ENCODE data around the gene ZFAND3. TPM values are rescaled to one million over a fixed set of nuclear protein-coding genes. Genes with fewer than 3 reads are reported as not detected.

ZFAND3 gene
- total and polyA plus RNA-seq, 2 of the 4 experiments (the other 2 are of a cell fraction) = 10.9 to 26.7 TPM

- dilution Hi-C loops (cut with HindIII; ENCODE audit: low sequenced_read_pairs, unreplicated experiment) = no loop called here
- POLR2A ChIA-PET (ENCODE audit: unreplicated experiment) = no interaction called here
- ATAC-seq (ENCODE audit: low read depth) (no peak), DNase-seq (no peak)
- H2AFZ ChIP-seq (replicated peaks; ENCODE audit: low read length, poor library complexity) = no peak overlapping the region
- H2BK5ac ChIP-seq (ENCODE audit: low read depth, low read length, poor library complexity, severe bottlenecking) = no peak overlapping the region
- no peak overlapping the region for H4K91ac ChIP-seq (ENCODE audit: insufficient read depth, low read depth, low read length)
- no peak overlapping the region for H2BK20ac ChIP-seq (ENCODE audit: low read depth, low read length)
- in situ Hi-C loops (cut with MboI; ENCODE audit: low sequenced_read_pairs) = no loop called here
- peaks cover 2% of the 10 kb centered on the region for H3K9me3 ChIP-seq (ENCODE audit: control insufficient read depth, insufficient read depth, low read length)
- no peak overlapping the region for H4K8ac ChIP-seq (ENCODE audit: low read depth in 2 of 2, low read length in 2 of 2)
- intact Hi-C loops (cut with micrococcal nuclease) = no loop called here
- TF ChIP-seq USF2 (IDR thresholded peaks at IDR 0.05; ENCODE audit: low read depth, low read length) = no peak
- peak; percentile 43; the same call in 1 of the 2 replicates for TF ChIP-seq CEBPB (IDR thresholded peaks at IDR 0.05; ENCODE audit: low read depth, low read length)
- H3K4me2 ChIP-seq (ENCODE audit: low read depth, low read length) = no peak overlapping the region
- no peak overlapping the region for H2BK15ac ChIP-seq (ENCODE audit: low read depth, low read length)
- H3K56ac ChIP-seq (ENCODE audit: extremely low read depth, insufficient read depth, low read length) = no peak overlapping the region
- H3K27ac ChIP-seq (ENCODE audit: insufficient read depth, low read length) = no peak overlapping the region; the same call in 1 of the 2 replicates
- H4K20me1 ChIP-seq (ENCODE audit: insufficient read depth, low read length) = peaks cover 64% of the 10 kb centered on the region
- 0 out of 2 replicates have a peak, but pooled peaks cover 2% of the 10 kb centered on the region for H3K36me3 ChIP-seq (ENCODE audit: control insufficient read depth, insufficient read depth, low read length)
- H3K23ac ChIP-seq (ENCODE audit: low read depth, low read length) = no peak overlapping the region
- H2AK5ac ChIP-seq (ENCODE audit: low read depth, low read length) = no peak overlapping the region
- BruUV-seq (replicated peaks) = no TSS peak
- no peak overlapping the region for H3K9ac ChIP-seq (ENCODE audit: low read depth, low read length)
- no peaks in the 10 kb centered on the region for H3K27me3 ChIP-seq (ENCODE audit: control insufficient read depth, insufficient read depth, low read length)
- H2BK120ac ChIP-seq (ENCODE audit: low read depth, low read length) = no peak overlapping the region
- WGBS, 2 experiments (ENCODE audit: extremely low coverage in 2 of 2, insufficient read length in 1 of 2) = no CpG with 5 or more reads among the region's 1 CpG
- CTCF ChIA-PET = interaction anchor here (1.0 kb wide), 1 partner anchor 268 kb away, joined by 3 read pairs; no protein-coding TSS in a partner anchor
- H3K14ac ChIP-seq (replicated peaks; ENCODE audit: low read depth, low read length) = no peak overlapping the region
- peak overlapping the region; percentile 29 for H3K18ac ChIP-seq (ENCODE audit: low read depth, low read length)
- H3K4ac ChIP-seq (ENCODE audit: low read depth, low read length) = no peak overlapping the region
- H3K9me1 ChIP-seq (ENCODE audit: insufficient read depth, low read length) = no peaks in the 10 kb centered on the region
- no peak overlapping the region for H3K4me3 ChIP-seq (ENCODE audit: insufficient read depth, low read depth, low read length)
- H3K79me1 ChIP-seq (ENCODE audit: low read depth in 1 of 2, low read length in 2 of 2) = peaks cover 24 to 78% of the 10 kb centered on the region in 2 experiments
- H2AK9ac ChIP-seq (replicated peaks; ENCODE audit: low read depth, low read length, poor library complexity) = no peak overlapping the region
- no peak overlapping the region for H4K5ac ChIP-seq (ENCODE audit: low read depth, low read length)
- H3K4me1 ChIP-seq (ENCODE audit: control insufficient read depth, insufficient read depth, low read length) = peaks cover 3% of the 10 kb centered on the region
These were observed 153.6 kb downstream of the ZFAND3 start for GRCh38 chr6:37972994-37973757.

Measured in IMR-90 (cell line).